HG02973 (cell line): ENCODE data around the gene FASLG.
"Not testable (repeated sequence)": the region's sequence is repeated elsewhere in the genome, so short reads cannot be mapped to it uniquely, and the experiment has no call there.

Source experiments
- ATAC-seq: cut with Tn5 transposase; IDR thresholded peaks from one replicate; pipeline ENCODE4 v1.9.1; 2021; ENCODE audit warnings: moderate library complexity; ENCODE audit not compliant: unreplicated experiment

The FASLG gene

DNA sequence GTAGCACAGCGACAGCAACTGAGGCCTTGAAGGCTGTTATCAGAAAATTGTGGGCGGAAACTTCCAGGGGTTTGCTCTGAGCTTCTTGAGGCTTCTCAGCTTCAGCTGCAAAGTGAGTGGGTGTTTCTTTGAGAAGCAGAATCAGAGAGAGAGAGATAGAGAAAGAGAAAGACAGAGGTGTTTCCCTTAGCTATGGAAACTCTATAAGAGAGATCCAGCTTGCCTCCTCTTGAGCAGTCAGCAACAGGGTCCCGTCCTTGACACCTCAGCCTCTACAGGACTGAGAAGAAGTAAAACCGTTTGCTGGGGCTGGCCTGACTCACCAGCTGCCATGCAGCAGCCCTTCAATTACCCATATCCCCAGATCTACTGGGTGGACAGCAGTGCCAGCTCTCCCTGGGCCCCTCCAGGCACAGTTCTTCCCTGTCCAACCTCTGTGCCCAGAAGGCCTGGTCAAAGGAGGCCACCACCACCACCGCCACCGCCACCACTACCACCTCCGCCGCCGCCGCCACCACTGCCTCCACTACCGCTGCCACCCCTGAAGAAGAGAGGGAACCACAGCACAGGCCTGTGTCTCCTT is at the start of gene FASLG:
TSS of gene FASLG (plus strand) at position 233 of the 583 bp plus-strand sequence. CDS start at position 332, 99 bp downstream.
- ATAC-seq, result no peak

GRCh38 chr1:172609528-172609927 is 49.4 kb upstream of the FASLG start:
- no peak for ATAC-seq

DNA sequence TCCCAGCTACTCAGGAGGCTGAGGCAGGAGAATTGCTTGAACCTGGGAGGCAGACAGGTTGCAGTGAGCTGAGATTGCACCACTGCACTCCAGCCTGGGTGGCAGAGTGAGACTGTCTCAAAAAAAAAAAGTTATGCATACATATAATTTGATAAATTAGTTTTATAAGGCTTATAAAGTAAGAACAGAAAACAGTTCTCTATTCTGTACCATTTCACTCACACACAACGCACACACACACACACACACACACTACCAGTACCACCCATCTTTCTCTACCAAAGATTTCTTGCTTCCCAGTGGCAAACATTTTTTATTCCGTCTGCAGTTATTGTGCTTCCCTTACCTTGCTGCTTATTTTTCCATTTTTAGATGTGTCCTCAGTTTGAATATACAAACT is 46.4 kb upstream of the FASLG start:
- no peak for ATAC-seq

GRCh38 chr1:172613294-172613693 is 45.6 kb upstream of the FASLG start:
- no peak for ATAC-seq

DNA sequence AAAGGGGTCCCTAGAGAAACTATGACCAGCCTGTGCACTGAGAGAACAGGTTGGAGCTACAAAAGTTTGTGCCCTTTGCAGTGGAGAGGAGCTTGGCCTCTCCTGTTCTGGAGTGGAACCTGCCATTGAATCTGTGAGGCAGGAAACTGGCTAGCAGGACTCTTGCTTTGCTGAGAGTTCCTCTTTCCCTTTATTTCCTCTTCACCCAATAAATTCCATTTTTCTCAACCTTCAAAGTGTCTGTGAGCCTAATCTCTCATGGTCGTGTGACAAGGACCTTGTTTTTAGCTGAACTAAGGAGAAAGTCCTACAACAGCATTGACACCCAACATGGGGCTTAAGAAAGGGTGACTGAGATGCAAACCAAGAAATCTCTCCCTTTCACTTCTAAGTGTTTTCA is 42.7 kb upstream of the FASLG start:
- ATAC-seq, result no peak

DNA sequence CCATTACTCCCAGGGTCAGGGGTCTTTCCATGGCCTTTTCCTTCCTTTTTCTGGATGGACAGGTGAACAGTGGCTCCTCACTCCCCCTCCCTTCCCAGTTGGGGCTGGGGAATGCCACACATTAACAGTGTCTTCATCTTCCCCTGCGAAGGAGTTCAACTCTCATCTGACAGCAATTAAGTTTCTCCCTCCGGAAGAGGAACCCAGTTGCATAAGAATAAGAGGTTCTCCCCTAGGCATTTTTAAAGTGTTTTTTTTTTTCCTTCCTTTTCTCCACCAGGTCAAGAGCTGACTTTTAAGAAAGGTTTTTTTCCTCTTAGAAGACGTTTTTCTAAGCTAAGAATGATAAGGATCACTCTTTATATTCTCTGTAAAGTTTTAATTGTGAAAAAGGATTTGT is 42.3 kb upstream of the FASLG start:
- ATAC-seq, result no peak

- ATAC-seq, result not testable (repeated sequence)
These were observed 38.3 kb upstream of the FASLG start for GRCh38 chr1:172620603-172621002.

DNA sequence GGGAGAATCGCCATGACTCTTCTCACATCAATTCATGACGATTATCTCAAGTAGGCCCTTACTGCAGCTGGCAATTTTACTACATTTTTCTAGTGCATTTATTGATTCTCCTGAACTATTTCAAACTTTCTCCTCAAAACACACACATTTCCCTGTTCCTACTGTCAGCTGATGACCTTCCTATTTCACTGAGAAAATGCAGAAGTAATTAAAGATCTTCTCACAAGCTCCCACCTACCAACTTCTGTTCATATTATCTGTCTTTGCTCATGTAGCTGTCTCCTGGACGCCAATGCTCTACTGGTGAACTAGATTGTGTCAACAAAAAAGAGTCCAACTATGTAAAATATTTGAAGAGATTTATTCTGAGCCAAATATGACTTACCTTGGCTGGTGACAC is 36.4 kb upstream of the FASLG start:
- ATAC-seq, result no peak

GRCh38 chr1:172623748-172624147 is 35.2 kb upstream of the FASLG start:
- no peak for ATAC-seq

DNA sequence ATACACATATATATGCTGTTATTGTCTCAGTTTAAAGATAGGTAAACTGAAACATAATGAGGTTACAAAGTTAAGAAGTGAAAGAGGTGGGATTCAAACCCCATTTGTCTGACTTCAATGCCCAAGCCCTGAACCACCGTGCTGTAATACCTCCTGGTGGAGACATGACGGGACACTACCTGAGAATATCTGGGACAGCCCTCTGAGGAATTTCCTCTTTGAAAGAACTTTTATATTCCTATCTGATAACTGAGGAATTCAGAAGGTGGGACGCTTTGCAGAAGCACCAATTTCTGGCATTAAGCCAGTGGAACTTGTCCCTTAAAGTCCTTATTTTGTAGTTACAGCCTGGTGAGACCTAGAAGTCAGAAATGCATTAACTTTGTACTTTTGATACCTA is 32.1 kb upstream of the FASLG start:
- ATAC-seq, result no peak

DNA sequence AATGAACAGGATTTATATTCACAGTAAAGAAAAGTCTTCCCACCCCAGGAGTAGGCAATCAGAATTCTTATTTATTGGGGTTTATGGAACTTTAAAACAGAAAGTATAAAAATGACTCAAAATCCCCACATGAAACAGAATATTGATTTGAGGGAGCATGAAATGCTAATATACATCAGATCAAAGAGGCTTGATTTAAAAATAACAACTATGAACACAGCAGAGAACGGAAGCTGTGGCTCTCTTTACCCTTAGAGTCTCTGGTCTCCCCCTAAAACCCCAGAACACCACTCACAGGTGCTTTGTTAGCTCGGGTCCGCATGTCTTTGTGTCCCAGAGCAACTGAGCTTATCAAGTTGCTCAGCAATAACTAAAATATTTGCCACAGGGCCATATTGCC is 31.2 kb upstream of the FASLG start:
- ATAC-seq, result no peak

DNA sequence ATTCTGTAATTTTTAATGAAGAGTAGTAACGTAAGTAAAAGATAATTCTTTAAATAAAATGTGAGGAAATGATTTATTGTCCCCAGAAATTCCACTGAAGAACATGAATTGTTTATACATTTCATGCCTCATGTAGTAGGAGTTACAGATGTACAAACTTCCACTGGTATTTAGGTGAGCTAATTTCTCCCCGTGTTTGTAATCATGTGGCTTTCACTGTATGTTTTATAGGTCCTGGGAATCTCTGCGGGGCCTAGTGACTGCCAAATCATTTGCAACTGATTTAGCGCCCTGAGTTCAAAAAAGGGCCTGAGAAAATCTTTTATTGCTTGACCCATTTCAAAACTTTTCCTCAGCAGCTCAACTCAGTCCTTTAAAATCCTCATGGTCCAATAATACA is 30.5 kb upstream of the FASLG start:
- no peak for ATAC-seq

- ATAC-seq, result no peak
These were observed 29.7 kb upstream of the FASLG start for GRCh38 chr1:172629170-172629569.

GRCh38 chr1:172629638-172630037 is 29.3 kb upstream of the FASLG start:
- ATAC-seq, result no peak

DNA sequence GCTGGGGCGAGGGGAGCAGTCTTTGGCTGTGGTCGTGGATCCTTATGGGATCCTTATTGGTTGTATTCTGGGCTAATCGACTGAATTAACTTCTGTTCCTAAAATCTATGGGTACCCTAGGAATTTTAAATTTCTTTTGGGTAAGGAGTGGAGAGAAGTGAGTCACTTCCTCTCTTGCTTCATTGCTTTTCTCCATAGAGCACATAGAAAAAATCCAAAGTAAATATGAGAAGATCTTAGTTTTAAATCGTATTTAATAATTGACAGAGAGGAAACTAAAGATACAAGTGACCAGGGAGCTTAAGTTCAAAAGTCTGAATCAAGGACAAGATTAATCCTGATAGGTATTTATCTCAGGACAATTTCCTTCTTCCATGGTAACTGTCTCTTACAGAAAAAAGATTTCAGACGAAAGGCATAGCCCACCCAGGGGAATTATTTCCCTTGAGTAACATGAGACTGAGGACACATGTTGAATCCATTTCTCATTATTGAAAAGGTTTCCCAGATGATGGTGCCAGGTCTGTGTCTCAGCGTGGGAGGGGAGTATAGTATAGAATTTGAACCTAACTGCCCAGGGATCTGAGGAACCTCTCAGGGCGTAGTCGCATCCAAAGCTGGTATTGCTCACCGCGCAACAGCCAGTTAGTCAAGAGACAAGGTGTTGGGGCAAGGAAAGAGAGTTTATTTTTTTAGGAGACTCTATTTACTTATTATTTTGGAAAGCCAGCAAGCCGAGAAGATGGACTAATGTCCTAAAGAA is 28.7 kb upstream of the FASLG start:
- no peak for ATAC-seq

DNA sequence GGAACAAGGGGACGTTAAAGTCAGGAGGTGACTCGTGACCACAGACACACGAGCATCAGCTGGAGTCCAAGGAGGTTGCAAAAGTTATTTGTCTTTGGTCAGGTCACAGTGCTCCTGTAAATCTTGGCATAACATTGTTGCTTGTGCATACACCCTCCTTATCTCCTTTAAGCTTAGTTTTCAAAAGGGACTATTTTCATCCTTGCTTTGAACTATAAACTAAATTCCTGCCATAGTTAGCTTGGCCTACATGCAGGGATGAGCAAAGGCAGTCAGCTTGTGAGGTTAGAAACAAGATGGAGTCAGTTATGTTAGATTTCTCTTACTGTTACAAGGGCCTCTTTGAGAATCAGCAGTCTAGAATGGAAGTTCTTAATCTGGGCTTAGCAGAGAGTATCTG is 28.0 kb upstream of the FASLG start:
- ATAC-seq, result no peak

DNA sequence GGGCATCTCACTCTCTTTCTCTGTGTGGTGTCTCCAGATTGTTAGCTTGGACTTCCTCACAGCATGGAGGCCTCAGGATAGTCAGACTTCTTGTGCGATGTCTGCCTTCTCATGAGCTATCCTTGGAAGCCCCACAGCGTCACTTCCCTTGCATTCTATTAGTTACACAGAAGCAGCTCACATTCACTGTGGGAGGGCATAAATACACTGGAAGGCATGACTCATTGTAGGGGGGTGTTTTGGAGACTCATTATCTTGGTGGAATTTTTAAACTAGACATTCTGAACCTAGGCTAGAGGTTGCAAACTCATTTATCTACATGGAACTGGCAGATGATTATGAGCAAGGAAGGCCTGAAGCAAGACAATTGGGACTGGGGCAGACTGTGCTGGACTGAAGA is 21.4 kb upstream of the FASLG start:
- no peak for ATAC-seq

GRCh38 chr1:172638249-172638648 is 20.7 kb upstream of the FASLG start:
- ATAC-seq, result no peak

DNA sequence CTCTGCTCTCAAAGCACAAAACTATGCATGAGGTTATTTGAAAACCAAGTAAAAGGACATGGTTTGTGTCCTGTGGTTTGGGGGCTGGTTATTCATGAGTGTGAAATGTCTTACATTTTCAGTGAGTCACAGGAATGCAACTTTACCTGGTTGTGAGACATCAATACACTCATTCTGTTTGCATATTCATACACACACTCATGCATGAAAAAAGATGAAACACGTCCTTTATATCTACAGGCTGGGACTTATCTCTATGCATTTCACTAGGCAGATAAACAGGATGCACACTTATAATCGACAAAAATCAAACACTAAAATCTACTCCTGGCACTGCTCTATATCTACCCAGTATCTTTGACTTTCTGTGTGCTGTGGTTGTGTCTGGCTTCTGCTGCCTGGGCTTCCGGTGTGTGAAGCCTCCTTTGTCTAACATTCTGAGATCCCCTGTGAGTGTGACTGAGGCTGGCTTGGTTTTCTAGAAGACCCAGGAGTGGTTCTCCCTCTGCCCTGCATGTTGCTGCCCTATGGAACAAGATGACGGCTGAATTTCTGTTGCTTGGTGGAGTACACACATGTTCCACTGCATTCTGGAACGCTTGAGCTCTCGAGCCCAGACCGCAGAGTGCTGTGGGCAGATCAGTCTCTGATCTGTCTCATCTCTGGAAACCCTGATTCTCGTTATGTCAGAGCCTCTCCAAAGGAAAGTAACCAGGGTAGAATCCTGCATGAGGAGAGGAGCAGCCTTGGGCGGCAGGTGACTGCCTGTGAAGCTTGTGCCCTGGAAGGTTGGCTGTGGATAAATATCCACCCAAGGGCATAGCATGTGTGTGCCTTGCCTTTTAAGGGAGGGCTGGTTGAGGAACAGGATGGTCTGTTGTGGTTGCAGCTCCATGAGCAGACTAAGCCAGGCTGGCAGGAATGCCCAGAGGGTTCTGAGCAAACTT is 19.7 kb upstream of the FASLG start:
- ATAC-seq, result no peak

- ATAC-seq, result no peak
These were observed 18.8 kb upstream of the FASLG start for GRCh38 chr1:172640111-172640510.

- ATAC-seq, result no peak
These were observed 17.4 kb upstream of the FASLG start for GRCh38 chr1:172641492-172641891.

- ATAC-seq, result no peak
These were observed 15.9 kb upstream of the FASLG start for GRCh38 chr1:172642970-172643369.
